HEK293 (cell line): Measurements from ENCODE around the gene ABHD8.

Experiments
- CTCF ChIA-PET: fragments of 350-600 bp; formaldehyde crosslinking; extraction: SDS; loops from one replicate; lab custom pipeline; 2021; ENCODE audit warnings: antibody characterized with exemption; lab: Yijun Ruan, JAX
- POLR2A ChIA-PET: fragments of 300-600 bp; formaldehyde crosslinking; extraction: SDS; loops from one replicate; lab custom pipeline; 2020; ENCODE audit warnings: antibody characterized with exemption, inconsistent platforms; lab: Yijun Ruan, JAX
- H3K27ac ChIP-seq: fragments of 200-500 bp; sonication (Bioruptor generic); 2 replicates; pipeline ENCODE4 v1.5.1; 2014; ENCODE audit warnings: low read depth, low read length, control low read depth, inconsistent platforms; ENCODE audit errors: extremely low read depth
- H3K36me3 ChIP-seq, 2 experiments: fragments of 200-500 bp in 1 of 2; sonication (Bioruptor generic) in 1 of 2; 1 replicate in 1 of 2; 2 replicates in 1 of 2; pipeline ENCODE4 v1.5.1; 2014 to 2017; ENCODE audit warnings: inconsistent platforms in 2 of 2, low read length in 2 of 2; ENCODE audit not compliant: control insufficient read depth in 2 of 2, insufficient read depth in 1 of 2
- H3K4me1 ChIP-seq: fragments of 200-500 bp; sonication (Bioruptor generic); 2 replicates; pipeline ENCODE4 v1.5.1; 2014; ENCODE audit warnings: mild to moderate bottlenecking, low read length, inconsistent platforms; ENCODE audit not compliant: control insufficient read depth, insufficient read depth
- H3K4me3 ChIP-seq: 2 replicates; pipeline ENCODE4 v1.5.1; 2011; ENCODE audit warnings: low read depth, mild to moderate bottlenecking, control low read depth, low read length, moderate library complexity
- H3K9me3 ChIP-seq: fragments of 200-500 bp; sonication (Bioruptor generic); 2 replicates; pipeline ENCODE4 v1.5.1; 2014; ENCODE audit warnings: low read depth, low read length, inconsistent platforms; ENCODE audit not compliant: control insufficient read depth, insufficient read depth
- CTCF ChIP-seq: fragments of 450-650 bp; formaldehyde crosslinking; IDR thresholded peaks from 2 replicates; pipeline ENCODE4 v1.5.1; 2016; ENCODE audit warnings: missing biosample characterization, missing genetic modification characterization
- KLF17 ChIP-seq: fragments of 450-650 bp; formaldehyde crosslinking; IDR thresholded peaks from 2 replicates; pipeline ENCODE4 v1.5.1; 2016; ENCODE audit warnings: missing biosample characterization, missing genetic modification characterization
- ZBTB6 ChIP-seq: fragments of 450-650 bp; formaldehyde crosslinking; IDR thresholded peaks from 2 replicates; pipeline ENCODE4 v1.5.1; 2017; ENCODE audit warnings: missing biosample characterization, missing genetic modification characterization
- ZFP3 ChIP-seq: fragments of 450-650 bp; formaldehyde crosslinking; IDR thresholded peaks from 2 replicates; pipeline ENCODE4 v1.5.1; 2016; ENCODE audit warnings: low read depth, missing biosample characterization, missing genetic modification characterization
- ZNF112 ChIP-seq: fragments of 450-650 bp; formaldehyde crosslinking; IDR thresholded peaks from 2 replicates; pipeline ENCODE4 v1.5.0; 2017; ENCODE audit warnings: missing biosample characterization, missing genetic modification characterization
- ZNF19 ChIP-seq: fragments of 450-650 bp; formaldehyde crosslinking; IDR thresholded peaks from 2 replicates; pipeline ENCODE4; 2016; ENCODE audit warnings: missing biosample characterization, missing genetic modification characterization, low read depth
- ZNF302 ChIP-seq: fragments of 450-650 bp; formaldehyde crosslinking; IDR thresholded peaks from 2 replicates; pipeline ENCODE4 v1.5.1; 2016; ENCODE audit warnings: missing biosample characterization, missing genetic modification characterization, low read depth
- ZNF335 ChIP-seq: fragments of 450-650 bp; formaldehyde crosslinking; conservative IDR thresholded peaks from 2 replicates; pipeline ENCODE4 v1.5.1; 2016; ENCODE audit warnings: missing biosample characterization, missing genetic modification characterization
- ZNF394 ChIP-seq: fragments of 450-650 bp; formaldehyde crosslinking; IDR thresholded peaks from 2 replicates; pipeline ENCODE4 v1.5.1; 2016; ENCODE audit warnings: missing biosample characterization, missing genetic modification characterization, mild to moderate bottlenecking, moderate library complexity, borderline replicate concordance
- ZNF560 ChIP-seq: fragments of 450-650 bp; formaldehyde crosslinking; IDR thresholded peaks from 2 replicates; pipeline ENCODE4 v1.5.1; 2017; ENCODE audit warnings: missing biosample characterization, missing genetic modification characterization, borderline replicate concordance
- ZNF623 ChIP-seq: fragments of 450-650 bp; formaldehyde crosslinking; IDR thresholded peaks from 2 replicates; pipeline ENCODE4 v1.5.1; 2016; ENCODE audit warnings: missing biosample characterization, missing genetic modification characterization
- ZSCAN30 ChIP-seq: fragments of 450-650 bp; IDR thresholded peaks from 2 replicates; pipeline ENCODE4 v1.5.1; 2018; ENCODE audit warnings: missing biosample characterization, mild to moderate bottlenecking, missing genetic modification characterization, moderate library complexity
- ZXDB ChIP-seq: fragments of 450-650 bp; formaldehyde crosslinking; IDR thresholded peaks from 2 replicates; pipeline ENCODE4 v1.5.1; 2016; ENCODE audit warnings: missing biosample characterization, missing genetic modification characterization
- TF ChIP-seq, protein P1 (sequence below): fragments of 450-650 bp; formaldehyde crosslinking; IDR thresholded peaks from 2 replicates; pipeline ENCODE4 v1.5.1; 2016; ENCODE audit warnings: missing biosample characterization, missing genetic modification characterization
- TF ChIP-seq, protein P2 (sequence below): fragments of 450-650 bp; formaldehyde crosslinking; IDR thresholded peaks from 2 replicates; pipeline ENCODE4 v1.5.1; 2016; ENCODE audit warnings: missing biosample characterization, missing genetic modification characterization

The ABHD8 gene

DNA sequence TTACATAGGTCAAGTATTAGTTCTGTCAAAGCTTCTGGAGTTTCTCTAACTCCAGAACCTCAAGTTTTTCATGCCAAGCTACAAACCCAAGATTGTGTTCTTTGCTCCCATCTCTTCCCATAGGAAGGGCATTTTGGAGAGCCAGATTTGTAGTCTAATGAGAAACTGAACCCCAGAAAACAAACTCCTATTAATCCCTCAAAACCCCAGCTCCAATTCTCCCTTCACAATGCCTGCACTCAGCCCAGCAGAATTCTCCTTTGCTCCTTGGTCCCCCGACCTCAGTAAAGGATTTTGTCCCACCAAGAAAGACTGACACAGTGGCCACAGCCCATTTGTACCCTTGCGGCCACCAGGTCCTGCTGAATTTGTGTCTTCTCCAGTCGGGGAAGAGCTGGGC, 47.1 kb downstream of the ABHD8 start:
- ChIA-PET CTCF (interaction anchor here (0.6 to 0.8 kb wide), 3 partner anchors 9 to 479 kb away, joined by 3 to 5 read pairs (median 3); no protein-coding TSS in a partner anchor), POLR2A (interaction anchor here (1.9 kb wide), 1 partner anchor 11 kb away, joined by 5 read pairs; the partner anchor contains the start of gene BABAM1)
- Histone ChIP-seq H3K4me3 (no peak overlapping the region), H3K27ac (no peak overlapping the region), H3K36me3 (no peaks in the 10 kb centered on the region), H3K9me3 (no peaks in the 10 kb centered on the region), H3K4me1 (no peaks in the 10 kb centered on the region)
- TF ChIP-seq ZNF112 (tag by site-specific recombination) (no peak), ZNF302 (tag by site-specific recombination) (no peak), ZFP3 (tag by site-specific recombination) (peak; percentile 94), ZNF560 (no peak), ZNF623 (tag by site-specific recombination) (peak; percentile 32; the same call in 1 of the 2 replicates), KLF17 (tag by site-specific recombination) (no peak), ZNF335 (0 out of 2 replicates have a peak, but pooled peaks have one; percentile 15), ZXDB (no peak), ZNF19 (tag by site-specific recombination) (no peak), ZSCAN30 (no peak), CTCF (no peak)
- TF ChIP-seq, protein P1, sequence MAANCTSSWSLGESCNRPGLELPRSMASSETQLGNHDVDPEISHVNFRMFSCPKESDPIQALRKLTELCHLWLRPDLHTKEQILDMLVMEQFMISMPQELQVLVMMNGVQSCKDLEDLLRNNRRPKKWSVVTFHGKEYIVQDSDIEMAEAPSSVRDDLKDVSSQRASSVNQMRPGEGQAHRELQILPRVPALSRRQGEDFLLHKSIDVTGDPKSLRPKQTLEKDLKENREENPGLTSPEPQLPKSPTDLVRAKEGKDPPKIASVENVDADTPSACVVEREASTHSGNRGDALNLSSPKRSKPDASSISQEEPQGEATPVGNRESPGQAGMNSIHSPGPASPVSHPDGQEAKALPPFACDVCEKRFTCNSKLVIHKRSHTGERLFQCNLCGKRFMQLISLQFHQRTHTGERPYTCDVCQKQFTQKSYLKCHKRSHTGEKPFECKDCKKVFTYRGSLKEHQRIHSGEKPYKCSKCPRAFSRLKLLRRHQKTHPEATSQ (tag by site-specific recombination) = no peak
- TF ChIP-seq, protein P2, sequence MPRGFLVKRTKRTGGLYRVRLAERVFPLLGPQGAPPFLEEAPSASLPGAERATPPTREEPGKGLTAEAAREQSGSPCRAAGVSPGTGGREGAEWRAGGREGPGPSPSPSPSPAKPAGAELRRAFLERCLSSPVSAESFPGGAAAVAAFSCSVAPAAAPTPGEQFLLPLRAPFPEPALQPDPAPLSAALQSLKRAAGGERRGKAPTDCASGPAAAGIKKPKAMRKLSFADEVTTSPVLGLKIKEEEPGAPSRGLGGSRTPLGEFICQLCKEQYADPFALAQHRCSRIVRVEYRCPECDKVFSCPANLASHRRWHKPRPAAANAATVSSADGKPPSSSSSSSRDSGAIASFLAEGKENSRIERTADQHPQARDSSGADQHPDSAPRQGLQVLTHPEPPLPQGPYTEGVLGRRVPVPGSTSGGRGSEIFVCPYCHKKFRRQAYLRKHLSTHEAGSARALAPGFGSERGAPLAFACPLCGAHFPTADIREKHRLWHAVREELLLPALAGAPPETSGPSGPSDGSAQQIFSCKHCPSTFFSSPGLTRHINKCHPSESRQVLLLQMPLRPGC (tag by site-specific recombination) = no peak

GRCh38 chr19:17255150-17255621, 48.0 kb downstream of the ABHD8 start:
- no peaks in the 10 kb centered on the region for H3K9me3 ChIP-seq
- ChIA-PET POLR2A (interaction anchor here (0.8 to 1.9 kb wide), 4 partner anchors 9 to 29 kb away, joined by 3 to 5 read pairs (median 3); partner anchors contain the start of genes BABAM1, NR2F6 and OCEL1), CTCF (interaction anchor here (0.6 to 1.3 kb wide), 3 partner anchors 32 to 188 kb away, joined by 3 read pairs; no protein-coding TSS in a partner anchor)
- H3K27ac ChIP-seq = no peak overlapping the region
- H3K36me3 ChIP-seq = no peaks in the 10 kb centered on the region
- peak; percentile 31; the same call in 1 of the 2 replicates for TF ChIP-seq ZNF394 (tag by site-specific recombination)
- no peak for TF ChIP-seq ZBTB6 (tag by site-specific recombination)
- H3K4me3 ChIP-seq = no peak overlapping the region
- H3K4me1 ChIP-seq = no peaks in the 10 kb centered on the region
